ENCODE measurements around the gene SMPDL3B.

The SMPDL3B gene

GRCh38 chr1:27941671-27942540 lies 7.1 kb downstream of the SMPDL3B start:
- DNase-seq = no peak

DNA sequence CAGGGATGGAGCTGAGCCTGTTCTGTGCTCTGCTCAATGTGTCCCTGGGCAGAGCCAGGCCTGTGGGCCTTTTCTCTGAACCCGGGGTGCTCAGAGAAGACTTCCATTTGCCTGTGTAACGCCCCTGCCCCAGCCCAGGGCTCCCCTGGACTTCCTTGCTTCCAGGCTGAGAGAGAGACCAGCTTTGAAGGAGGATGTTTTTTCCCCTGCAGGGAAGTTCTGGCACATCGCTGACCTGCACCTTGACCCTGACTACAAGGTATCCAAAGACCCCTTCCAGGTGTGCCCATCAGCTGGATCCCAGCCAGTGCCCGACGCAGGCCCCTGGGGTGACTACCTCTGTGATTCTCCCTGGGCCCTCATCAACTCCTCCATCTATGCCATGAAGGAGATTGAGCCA lies 10.2 kb downstream of the SMPDL3B start:
- no peak for DNase-seq

- no peak for DNase-seq
Measured at GRCh38 chr1:27949027-27949426, 14.2 kb downstream of the SMPDL3B start.

GRCh38 chr1:27951396-27951795 lies 16.6 kb downstream of the SMPDL3B start:
- no peak for DNase-seq

DNA sequence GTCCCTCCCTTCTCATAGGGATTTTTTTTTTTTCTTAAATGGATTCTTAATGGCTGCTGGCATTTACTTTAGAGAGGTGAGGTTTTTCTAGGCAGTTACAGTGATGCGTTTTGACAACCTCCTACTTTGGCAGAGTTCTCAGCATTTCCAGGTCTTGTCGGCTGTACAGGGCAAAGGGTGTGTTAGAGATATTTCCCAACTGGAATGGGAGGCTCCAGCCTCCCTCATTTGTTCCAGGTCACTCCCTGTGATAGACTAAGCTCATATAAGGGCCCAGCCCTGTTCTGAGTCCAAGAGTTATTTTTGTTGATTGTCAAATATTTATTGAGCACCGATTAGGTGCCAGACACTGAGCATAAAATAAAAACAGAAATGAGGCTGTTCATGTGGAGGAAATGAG lies 17.3 kb downstream of the SMPDL3B start:
- no peak for DNase-seq

- DNase-seq = no peak
Measured at GRCh38 chr1:27954186-27954585, 19.4 kb downstream of the SMPDL3B start.

DNA sequence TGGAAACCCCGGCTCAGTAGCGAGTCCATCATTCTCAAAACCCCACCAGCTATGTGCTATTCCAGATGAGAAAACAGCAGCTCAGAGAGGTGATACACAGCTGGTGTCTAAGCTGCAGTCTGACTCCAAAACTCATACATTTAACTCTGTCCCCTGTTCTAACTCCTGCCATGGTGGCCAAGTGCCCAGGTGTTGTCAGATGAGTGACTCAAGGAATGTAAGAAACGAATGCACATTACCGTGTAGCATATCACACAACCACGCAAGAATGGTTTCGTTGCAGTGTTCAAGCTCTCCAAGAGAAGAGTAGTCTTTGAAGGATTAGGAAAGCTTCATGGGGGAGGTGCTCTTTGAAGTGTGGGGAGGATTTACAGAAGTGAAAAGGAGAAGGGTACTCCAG lies 20.3 kb downstream of the SMPDL3B start:
- DNase-seq = no peak

GRCh38 chr1:27956761-27957160 lies 22.0 kb downstream of the SMPDL3B start:
- DNase-seq = no peak

DNA sequence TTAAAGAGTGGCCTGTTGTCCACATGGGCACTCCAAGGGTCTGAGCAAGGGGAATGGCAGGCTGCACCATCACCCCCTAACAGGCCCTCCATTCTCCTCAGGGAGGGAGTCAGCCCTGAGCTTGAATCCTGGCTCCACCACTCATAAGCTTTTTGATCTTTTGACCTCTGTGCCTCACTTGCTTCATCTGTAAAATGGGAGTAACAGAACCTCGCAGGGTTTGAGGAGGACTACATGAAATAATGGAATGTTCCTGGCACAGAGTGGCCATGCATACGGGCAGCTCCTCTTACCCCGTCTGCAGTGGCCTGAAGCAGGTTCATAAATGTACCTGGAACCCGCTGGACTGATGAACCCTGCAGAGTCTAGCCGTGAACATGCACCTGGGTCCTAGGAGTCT lies 22.9 kb downstream of the SMPDL3B start:
- no peak for DNase-seq

DNA sequence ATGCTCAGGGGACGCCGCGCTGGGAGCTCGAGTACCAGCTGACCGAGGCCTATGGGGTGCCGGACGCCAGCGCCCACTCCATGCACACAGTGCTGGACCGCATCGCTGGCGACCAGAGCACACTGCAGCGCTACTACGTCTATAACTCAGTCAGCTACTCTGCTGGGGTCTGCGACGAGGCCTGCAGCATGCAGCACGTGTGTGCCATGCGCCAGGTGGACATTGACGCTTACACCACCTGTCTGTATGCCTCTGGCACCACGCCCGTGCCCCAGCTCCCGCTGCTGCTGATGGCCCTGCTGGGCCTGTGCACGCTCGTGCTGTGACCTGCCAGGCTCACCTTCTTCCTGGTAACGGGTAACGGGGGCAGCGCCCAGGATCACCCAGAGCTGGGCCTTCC lies 23.7 kb downstream of the SMPDL3B start:
- DNase-seq = no peak

- DNase-seq = no peak
Measured at GRCh38 chr1:27959792-27960603, 25.2 kb downstream of the SMPDL3B start, which contains the start of gene XKR8. Gene XKR8, plus strand, starts transcription at chr1:27959973. Its CDS starts 97 bp downstream, at chr1:27960070.

DNA sequence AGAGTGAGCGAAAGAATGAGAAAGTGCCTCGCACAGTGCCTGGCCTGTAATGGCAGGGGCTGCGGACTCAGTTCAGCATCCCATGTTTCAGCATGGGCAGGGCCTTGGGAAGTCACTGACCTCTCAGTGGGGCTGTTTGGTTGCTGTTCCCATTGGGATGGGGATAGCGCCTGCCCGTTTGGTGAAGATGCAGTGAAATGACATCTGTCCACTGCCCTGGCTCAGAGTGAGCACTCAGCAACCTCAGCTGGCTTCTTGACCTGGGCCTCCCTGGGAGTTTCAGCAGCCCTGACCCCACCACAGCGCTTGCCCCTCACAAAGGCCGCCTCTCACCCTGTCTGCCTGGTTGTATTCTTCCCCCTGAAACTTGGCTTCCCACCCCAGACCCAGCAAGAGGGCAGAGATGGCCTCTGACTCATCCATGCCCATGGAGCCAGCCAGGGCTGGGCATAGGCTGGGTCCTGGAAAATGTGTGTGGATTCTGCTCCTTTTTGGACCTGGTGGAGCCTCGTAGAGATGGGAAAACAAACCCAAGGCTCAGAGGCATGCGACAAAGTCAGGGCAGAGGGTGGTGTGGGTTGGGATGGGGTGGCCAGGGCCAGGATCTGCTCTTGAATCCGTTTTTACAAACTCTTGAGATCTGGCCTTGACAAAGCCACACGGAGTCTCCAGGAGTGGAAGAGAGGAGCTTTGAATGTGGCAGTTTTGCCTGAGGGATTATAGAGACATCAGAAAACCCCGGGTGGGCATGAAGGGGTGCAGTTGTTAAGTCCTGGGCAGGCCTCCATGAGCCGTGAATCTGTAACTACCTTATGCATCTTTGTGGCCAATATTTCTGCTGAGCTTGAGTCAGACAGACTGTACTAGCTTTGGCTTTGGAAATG lies 26.2 kb downstream of the SMPDL3B start:
- DNase-seq = no peak

DNA sequence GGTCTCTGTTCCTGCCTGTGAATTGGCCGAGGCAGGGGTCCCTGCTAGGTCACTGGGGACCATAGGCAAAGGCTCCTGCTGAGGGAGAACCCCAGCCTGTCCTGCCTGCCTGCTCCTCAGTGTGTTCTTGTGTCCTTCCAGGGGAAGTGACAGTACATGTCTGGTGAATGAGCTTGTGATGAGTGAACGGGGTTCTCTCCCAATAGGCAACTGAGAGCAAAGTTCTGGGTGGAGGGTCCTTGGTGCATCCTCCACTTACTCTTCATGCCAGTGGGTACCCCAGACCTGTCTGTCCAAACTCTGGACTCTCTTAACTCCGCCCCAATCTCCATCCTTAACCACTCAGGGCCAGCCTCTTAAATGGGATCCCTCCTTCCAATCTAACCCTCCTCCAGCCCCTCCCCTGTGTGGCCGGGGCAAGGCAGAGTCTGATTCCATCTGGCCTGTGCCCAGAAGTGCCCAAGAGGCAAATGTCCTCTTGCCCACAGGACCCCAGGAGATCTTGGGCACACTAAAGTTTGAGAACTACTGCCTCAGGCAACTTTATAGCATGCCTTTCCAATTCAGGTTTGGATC lies 26.9 kb downstream of the SMPDL3B start:
- no peak for DNase-seq

- DNase-seq = no peak
Measured at GRCh38 chr1:27963393-27963792, 28.6 kb downstream of the SMPDL3B start.

DNA sequence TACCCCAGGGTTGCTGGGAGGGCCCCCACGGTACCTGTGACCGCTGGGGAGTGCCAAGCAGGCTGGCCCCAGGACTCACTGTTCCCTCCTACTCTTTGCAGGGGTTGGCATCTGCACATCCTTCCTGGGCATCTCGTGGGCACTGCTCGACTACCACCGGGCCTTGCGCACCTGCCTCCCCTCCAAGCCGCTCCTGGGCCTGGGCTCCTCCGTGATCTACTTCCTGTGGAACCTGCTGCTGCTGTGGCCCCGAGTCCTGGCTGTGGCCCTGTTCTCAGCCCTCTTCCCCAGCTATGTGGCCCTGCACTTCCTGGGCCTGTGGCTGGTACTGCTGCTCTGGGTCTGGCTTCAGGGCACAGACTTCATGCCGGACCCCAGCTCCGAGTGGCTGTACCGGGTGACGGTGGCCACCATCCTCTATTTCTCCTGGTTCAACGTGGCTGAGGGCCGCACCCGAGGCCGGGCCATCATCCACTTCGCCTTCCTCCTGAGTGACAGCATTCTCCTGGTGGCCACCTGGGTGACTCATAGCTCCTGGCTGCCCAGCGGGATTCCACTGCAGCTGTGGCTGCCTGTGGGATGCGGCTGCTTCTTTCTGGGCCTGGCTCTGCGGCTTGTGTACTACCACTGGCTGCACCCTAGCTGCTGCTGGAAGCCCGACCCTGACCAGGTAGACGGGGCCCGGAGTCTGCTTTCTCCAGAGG lies 31.8 kb downstream of the SMPDL3B start:
- DNase-seq = no peak

- DNase-seq = no peak
Measured at GRCh38 chr1:27967106-27967883, 32.5 kb downstream of the SMPDL3B start.

- no peak for DNase-seq
Measured at GRCh38 chr1:27967884-27968466, 33.2 kb downstream of the SMPDL3B start.

GRCh38 chr1:27968692-27969091 lies 33.9 kb downstream of the SMPDL3B start:
- no peak for DNase-seq

DNA sequence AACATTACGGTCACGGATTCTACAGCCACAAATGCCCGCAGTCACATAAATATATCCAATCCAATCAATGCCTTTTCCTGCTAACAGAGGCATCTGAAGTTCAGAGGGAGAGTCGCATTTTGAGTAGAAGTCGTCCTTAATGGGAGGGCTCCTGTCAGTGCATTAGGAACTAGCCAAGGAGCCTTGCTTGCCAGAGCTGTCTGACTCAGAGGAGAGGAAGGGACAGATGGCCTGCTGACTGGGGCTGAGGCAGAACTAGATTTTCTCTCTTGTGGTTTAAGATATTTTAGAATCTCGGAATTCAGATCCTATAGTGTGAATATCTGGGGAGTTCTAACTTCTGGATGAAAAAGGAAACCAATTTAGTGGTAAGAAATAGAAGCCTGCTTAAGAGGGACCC lies 35.6 kb downstream of the SMPDL3B start:
- DNase-seq = no peak

GRCh38 chr1:27971674-27972073 lies 36.9 kb downstream of the SMPDL3B start:
- no peak for DNase-seq

- DNase-seq = no peak
Measured at GRCh38 chr1:27972141-27972540, 37.3 kb downstream of the SMPDL3B start.

Data from NCI-H187 treated with DMSO at 0.1 percent for 48 hours (cell line).